ENCODE data around the gene CACNA1B. TPM values are rescaled to one million over a fixed set of nuclear protein-coding genes. Genes with fewer than 3 reads are reported as not detected.

The CACNA1B gene
- total and polyA plus RNA-seq, 2 donors from 2014 or later = 0.03 TPM; not detected in 1

- no peaks in the 10 kb centered on the region for H3K4me1 ChIP-seq (ENCODE audit: control insufficient read depth in 2 of 3, insufficient read depth in 2 of 3, low read depth in 1 of 3, low read length in 3 of 3)
- H3K27ac ChIP-seq (ENCODE audit: low read depth in 2 of 2, low read length in 2 of 2) = no peak overlapping the region
- DNase-seq (no peak), FAIRE-seq (no peak)
- no peak overlapping the region for H3K4me3 ChIP-seq (ENCODE audit: low read length in 3 of 3)
- H3K9ac ChIP-seq (ENCODE audit: low read length in 3 of 3) = no peak overlapping the region
- H3K27me3 ChIP-seq (ENCODE audit: control insufficient read depth, insufficient read depth, low read length) = no peaks in the 10 kb centered on the region
- intact Hi-C loops (cut with DNase I) = no loop called here
- TF ChIP-seq CTCF (IDR thresholded peaks at IDR 0.05; ENCODE audit: borderline replicate concordance, extremely low read depth, insufficient read depth) = no peak
- no peaks in the 10 kb centered on the region for H3K36me3 ChIP-seq (ENCODE audit: control insufficient read depth in 2 of 3, insufficient read depth in 3 of 3, low read length in 3 of 3)
- H3K9me3 ChIP-seq (ENCODE audit: control insufficient read depth in 2 of 3, insufficient read depth in 1 of 3, low read length in 3 of 3) = peaks cover 0 to 9% (median under 1%) of the 10 kb centered on the region in 3 donors
These were observed 28.2 kb downstream of the CACNA1B start for GRCh38 chr9:137905740-137906139.

GRCh38 chr9:137907776-137908175 lies 30.2 kb downstream of the CACNA1B start:
- FAIRE-seq (no peak), DNase-seq (no peak)
- Histone ChIP-seq H3K27ac (ENCODE audit: low read depth in 2 of 2, low read length in 2 of 2) (no peak overlapping the region), H3K4me1 (ENCODE audit: control insufficient read depth in 2 of 3, insufficient read depth in 2 of 3, low read depth in 1 of 3, low read length in 3 of 3) (no peaks in the 10 kb centered on the region), H3K36me3 (ENCODE audit: control insufficient read depth in 2 of 3, insufficient read depth in 3 of 3, low read length in 3 of 3) (no peaks in the 10 kb centered on the region), H3K9me3 (ENCODE audit: control insufficient read depth in 2 of 3, insufficient read depth in 1 of 3, low read length in 3 of 3) (no peaks in the 10 kb centered on the region), H3K27me3 (ENCODE audit: control insufficient read depth, insufficient read depth, low read length) (no peaks in the 10 kb centered on the region), H3K4me3 (ENCODE audit: low read length in 3 of 3) (no peak overlapping the region), H3K9ac (ENCODE audit: low read length in 3 of 3) (no peak overlapping the region)
- intact Hi-C loops (cut with DNase I) = no loop called here
- no peak for TF ChIP-seq CTCF (IDR thresholded peaks at IDR 0.05; ENCODE audit: borderline replicate concordance, extremely low read depth, insufficient read depth)

GRCh38 chr9:137912671-137913070 lies 35.1 kb downstream of the CACNA1B start:
- no peak overlapping the region for H3K4me3 ChIP-seq (ENCODE audit: low read length in 3 of 3)
- FAIRE-seq = no peak
- no peak for TF ChIP-seq CTCF (IDR thresholded peaks at IDR 0.05; ENCODE audit: borderline replicate concordance, extremely low read depth, insufficient read depth)

GRCh38 chr9:137913132-137913531 lies 35.5 kb downstream of the CACNA1B start:
- Histone ChIP-seq H3K36me3 (ENCODE audit: control insufficient read depth in 2 of 3, insufficient read depth in 3 of 3, low read length in 3 of 3) (no peaks in the 10 kb centered on the region), H3K4me3 (ENCODE audit: low read length in 3 of 3) (no peak overlapping the region), H3K27me3 (ENCODE audit: control insufficient read depth, insufficient read depth, low read length) (no peaks in the 10 kb centered on the region), H3K27ac (ENCODE audit: low read depth in 2 of 2, low read length in 2 of 2) (no peak overlapping the region), H3K9ac (ENCODE audit: low read length in 3 of 3) (no peak overlapping the region), H3K9me3 (ENCODE audit: control insufficient read depth in 2 of 3, insufficient read depth in 1 of 3, low read length in 3 of 3) (no peaks in the 10 kb centered on the region), H3K4me1 (ENCODE audit: control insufficient read depth in 2 of 3, insufficient read depth in 2 of 3, low read depth in 1 of 3, low read length in 3 of 3) (no peaks in the 10 kb centered on the region)
- DNase-seq = no peak
- no peak for TF ChIP-seq CTCF (IDR thresholded peaks at IDR 0.05; ENCODE audit: borderline replicate concordance, extremely low read depth, insufficient read depth)
- intact Hi-C loops (cut with DNase I) = no loop called here
- no peak for FAIRE-seq

More at GRCh38 chr9:137912671-137913070, 35.1 kb downstream of the CACNA1B start:
- H3K27ac ChIP-seq (ENCODE audit: low read depth in 2 of 2, low read length in 2 of 2) = no peak overlapping the region
- no peaks in the 10 kb centered on the region for H3K27me3 ChIP-seq (ENCODE audit: control insufficient read depth, insufficient read depth, low read length)
- no peak for DNase-seq
- intact Hi-C loops (cut with DNase I) = no loop called here
- no peaks in the 10 kb centered on the region for H3K4me1 ChIP-seq (ENCODE audit: control insufficient read depth in 2 of 3, insufficient read depth in 2 of 3, low read depth in 1 of 3, low read length in 3 of 3)
- no peaks in the 10 kb centered on the region for H3K36me3 ChIP-seq (ENCODE audit: control insufficient read depth in 2 of 3, insufficient read depth in 3 of 3, low read length in 3 of 3)
- no peaks in the 10 kb centered on the region for H3K9me3 ChIP-seq (ENCODE audit: control insufficient read depth in 2 of 3, insufficient read depth in 1 of 3, low read length in 3 of 3)
- no peak overlapping the region for H3K9ac ChIP-seq (ENCODE audit: low read length in 3 of 3)

All from kidney (tissue), 14 donors.